ENCODE data around the gene HIVEP3. TPM values are rescaled to one million over a fixed set of nuclear protein-coding genes. Genes with fewer than 3 reads are reported as not detected.
A peak's percentile ranks its signal among the peaks of the same experiment; 100 is the strongest.

HIVEP3 gene
- total RNA-seq, 1 donor from 2014 or later, result 73.9 TPM

GRCh38 chr1:41866285-41866684, 52.4 kb downstream of the HIVEP3 start:
- H3K9me3 Mint-ChIP-seq, result no peaks in the 10 kb centered on the region
- intact Hi-C loops (cut with micrococcal nuclease), result loop anchor here (10.0 kb wide), 1 partner anchor 371 kb away; no protein-coding TSS in a partner anchor
- H3K27me3 Mint-ChIP-seq, result no peaks in the 10 kb centered on the region
- no peak overlapping the region for H3K4me3 Mint-ChIP-seq
- no peak for DNase-seq
- H3K27ac Mint-ChIP-seq, result peak overlapping the region; percentile 45
- H3K36me3 Mint-ChIP-seq (ENCODE audit: low read depth), result no peaks in the 10 kb centered on the region
- peaks cover 55% of the 10 kb centered on the region for H3K4me1 Mint-ChIP-seq

DNA sequence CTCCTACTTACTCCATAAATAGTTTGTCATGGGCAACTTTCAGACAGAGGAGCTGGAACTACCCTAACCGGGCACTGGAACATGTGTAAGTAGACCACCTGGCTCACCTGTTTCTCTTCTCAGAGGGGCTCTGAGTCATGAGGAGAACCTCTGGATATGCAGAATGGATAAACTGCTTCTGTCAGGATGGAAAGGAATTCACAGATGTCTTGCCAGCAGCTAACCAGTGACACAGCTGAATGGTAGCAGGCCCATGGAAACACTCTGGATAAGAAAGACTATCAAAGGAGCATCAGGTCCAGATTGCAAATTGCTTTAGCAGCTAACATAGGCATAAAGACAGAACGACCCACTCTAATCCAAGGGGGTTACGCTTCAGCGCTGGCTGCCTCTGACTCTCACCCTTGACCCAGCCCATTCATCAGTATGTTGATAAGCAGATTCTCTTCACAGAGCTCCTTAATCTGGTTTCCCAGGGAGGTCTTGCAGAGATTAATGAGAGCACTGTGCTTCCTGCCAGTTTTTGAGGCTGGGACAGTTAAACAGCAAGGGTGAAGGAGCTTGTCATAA, 54.2 kb downstream of the HIVEP3 start:
- H3K9me3 Mint-ChIP-seq, result no peaks in the 10 kb centered on the region
- intact Hi-C loops (cut with micrococcal nuclease), result loop anchor here (5.0 to 10.0 kb wide), 2 partner anchors 227 to 370 kb away; no protein-coding TSS in a partner anchor
- H3K27ac Mint-ChIP-seq, result no peak overlapping the region
- H3K4me1 Mint-ChIP-seq, result peaks cover 59% of the 10 kb centered on the region
- no peak overlapping the region for H3K4me3 Mint-ChIP-seq
- H3K27me3 Mint-ChIP-seq, result no peaks in the 10 kb centered on the region
- no peak for DNase-seq
- no peaks in the 10 kb centered on the region for H3K36me3 Mint-ChIP-seq (ENCODE audit: low read depth)

GRCh38 chr1:41863718-41864117, 55.0 kb downstream of the HIVEP3 start:
- DNase-seq, result no peak
- Mint-ChIP-seq H3K4me3 (no peak overlapping the region), H3K27ac (no peak overlapping the region), H3K36me3 (ENCODE audit: low read depth) (no peaks in the 10 kb centered on the region), H3K27me3 (no peaks in the 10 kb centered on the region), H3K9me3 (no peaks in the 10 kb centered on the region), H3K4me1 (peaks cover 53% of the 10 kb centered on the region)
- intact Hi-C loops (cut with micrococcal nuclease), result loop anchor here (2.0 to 10.0 kb wide), 7 partner anchors 27 to 369 kb away; no protein-coding TSS in a partner anchor

DNA sequence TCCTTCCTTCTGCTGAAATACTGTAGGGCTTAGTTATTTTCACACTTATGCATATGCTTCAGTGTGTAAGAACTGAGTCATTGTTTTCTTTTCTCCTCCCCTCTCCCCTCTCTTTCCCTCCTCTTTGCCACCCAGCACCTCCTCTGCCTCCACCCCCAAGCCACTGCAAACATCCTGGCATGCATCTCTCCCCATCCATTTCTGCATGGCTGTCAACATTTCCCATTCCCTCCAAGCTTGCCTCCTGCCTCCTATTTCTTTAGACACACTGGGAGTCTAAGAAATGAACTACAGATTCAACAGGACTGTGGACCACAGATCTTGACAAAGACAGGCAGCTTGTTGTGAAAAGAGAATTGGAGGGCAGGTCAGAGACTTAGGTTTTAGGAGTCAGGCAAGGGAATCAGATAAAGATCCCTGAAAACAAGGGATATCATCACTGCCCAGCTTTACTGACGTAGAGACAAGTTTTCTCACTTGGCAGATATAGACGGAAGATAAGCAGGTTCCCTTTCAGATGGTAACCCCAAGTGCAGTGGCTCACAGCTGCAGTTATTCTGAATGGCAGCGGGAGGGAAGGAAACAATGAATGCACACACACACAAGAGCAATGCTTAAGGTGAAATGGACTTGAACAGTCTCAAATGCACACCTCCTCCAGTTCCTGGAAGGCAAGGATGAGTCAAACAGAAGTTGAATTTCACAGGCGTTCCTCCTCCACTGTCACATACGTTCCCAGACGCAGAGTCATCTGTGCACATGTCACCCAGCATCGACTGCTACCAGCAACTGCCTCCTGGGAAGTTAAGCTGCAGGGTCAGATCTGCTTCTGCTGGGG, 56.1 kb downstream of the HIVEP3 start:
- intact Hi-C loops (cut with micrococcal nuclease), result loop anchor here (1.0 to 10.0 kb wide), 9 partner anchors 12 to 368 kb away; no protein-coding TSS in a partner anchor
- no peaks in the 10 kb centered on the region for H3K36me3 Mint-ChIP-seq (ENCODE audit: low read depth)

GRCh38 chr1:41861535-41862383, 57.0 kb downstream of the HIVEP3 start:
- no peak for DNase-seq
- Mint-ChIP-seq H3K4me1 (peaks cover 41% of the 10 kb centered on the region), H3K4me3 (peak overlapping the region; percentile 45), H3K27ac (peak overlapping the region; percentile 91), H3K9me3 (no peaks in the 10 kb centered on the region), H3K36me3 (ENCODE audit: low read depth) (no peaks in the 10 kb centered on the region), H3K27me3 (no peaks in the 10 kb centered on the region)
- intact Hi-C loops (cut with micrococcal nuclease), result loop anchor here (1.0 to 10.0 kb wide), 9 partner anchors 11 to 367 kb away; no protein-coding TSS in a partner anchor

More for the DNA sequence above, 56.1 kb downstream of the HIVEP3 start:
- H3K4me3 Mint-ChIP-seq, result peak overlapping the region; percentile 53
- DNase-seq, result peak; percentile 85
- no peaks in the 10 kb centered on the region for H3K27me3 Mint-ChIP-seq
- H3K4me1 Mint-ChIP-seq, result peaks cover 42% of the 10 kb centered on the region
- no peaks in the 10 kb centered on the region for H3K9me3 Mint-ChIP-seq
- peak overlapping the region; percentile 91 for H3K27ac Mint-ChIP-seq

GRCh38 chr1:41860771-41861170, 58.0 kb downstream of the HIVEP3 start:
- H3K27me3 Mint-ChIP-seq, result no peaks in the 10 kb centered on the region
- no peaks in the 10 kb centered on the region for H3K9me3 Mint-ChIP-seq
- intact Hi-C loops (cut with micrococcal nuclease), result loop anchor here (5.0 to 10.0 kb wide), 2 partner anchors 223 to 366 kb away; no protein-coding TSS in a partner anchor
- no peak for DNase-seq
- no peak overlapping the region for H3K27ac Mint-ChIP-seq
- H3K4me3 Mint-ChIP-seq, result no peak overlapping the region
- H3K36me3 Mint-ChIP-seq (ENCODE audit: low read depth), result no peaks in the 10 kb centered on the region
- peaks cover 39% of the 10 kb centered on the region for H3K4me1 Mint-ChIP-seq

GRCh38 chr1:41860214-41860613, 58.5 kb downstream of the HIVEP3 start:
- H3K4me3 Mint-ChIP-seq, result no peak overlapping the region
- peaks cover 39% of the 10 kb centered on the region for H3K4me1 Mint-ChIP-seq
- H3K27ac Mint-ChIP-seq, result no peak overlapping the region
- no peaks in the 10 kb centered on the region for H3K9me3 Mint-ChIP-seq
- DNase-seq, result no peak
- intact Hi-C loops (cut with micrococcal nuclease), result loop anchor here (5.0 to 10.0 kb wide), 2 partner anchors 223 to 365 kb away; no protein-coding TSS in a partner anchor
- no peaks in the 10 kb centered on the region for H3K27me3 Mint-ChIP-seq
- peaks cover 2% of the 10 kb centered on the region for H3K36me3 Mint-ChIP-seq (ENCODE audit: low read depth)

GRCh38 chr1:41859686-41860085, 59.0 kb downstream of the HIVEP3 start:
- Mint-ChIP-seq H3K4me3 (no peak overlapping the region), H3K36me3 (ENCODE audit: low read depth) (peaks cover 2% of the 10 kb centered on the region), H3K9me3 (no peaks in the 10 kb centered on the region), H3K4me1 (peaks cover 39% of the 10 kb centered on the region), H3K27ac (no peak overlapping the region), H3K27me3 (no peaks in the 10 kb centered on the region)
- DNase-seq, result no peak
- intact Hi-C loops (cut with micrococcal nuclease), result loop anchor here (5.0 to 10.0 kb wide), 2 partner anchors 222 to 365 kb away; no protein-coding TSS in a partner anchor

- Mint-ChIP-seq H3K27ac (peak overlapping the region; percentile 50), H3K36me3 (ENCODE audit: low read depth) (peaks cover 12% of the 10 kb centered on the region), H3K4me1 (peaks cover 23% of the 10 kb centered on the region), H3K27me3 (no peaks in the 10 kb centered on the region), H3K4me3 (no peak overlapping the region), H3K9me3 (peaks cover 8% of the 10 kb centered on the region)
- intact Hi-C loops (cut with micrococcal nuclease), result no loop called here
- DNase-seq, result no peak
Measured at GRCh38 chr1:41856944-41857285, 61.8 kb downstream of the HIVEP3 start.

GRCh38 chr1:41856151-41856943, 62.4 kb downstream of the HIVEP3 start:
- Mint-ChIP-seq H3K27ac (no peak overlapping the region), H3K4me1 (peaks cover 21% of the 10 kb centered on the region), H3K36me3 (ENCODE audit: low read depth) (peaks cover 12% of the 10 kb centered on the region), H3K9me3 (peaks cover 8% of the 10 kb centered on the region), H3K27me3 (no peaks in the 10 kb centered on the region), H3K4me3 (no peak overlapping the region)
- intact Hi-C loops (cut with micrococcal nuclease), result no loop called here
- DNase-seq, result no peak

DNA sequence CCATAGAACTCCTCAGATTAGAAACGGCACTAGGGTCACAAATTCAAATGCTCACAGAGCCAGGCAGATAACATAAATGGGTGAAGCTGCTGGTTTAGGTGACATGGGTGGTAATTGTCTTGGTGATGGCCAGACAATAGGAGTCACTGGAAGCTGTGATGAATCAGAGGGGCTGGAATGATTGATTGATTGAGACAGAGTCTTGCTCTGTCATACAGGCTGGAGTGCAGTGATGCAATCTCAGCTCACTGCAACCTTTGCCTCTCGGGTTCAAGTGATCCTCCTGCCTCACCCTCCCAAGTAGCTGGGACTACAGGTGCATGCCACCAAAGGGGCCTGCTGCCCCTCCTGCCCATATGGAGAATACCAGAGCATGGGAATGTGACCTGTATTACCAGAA, 63.0 kb downstream of the HIVEP3 start:
- H3K27me3 Mint-ChIP-seq, result no peaks in the 10 kb centered on the region
- peaks cover 8% of the 10 kb centered on the region for H3K9me3 Mint-ChIP-seq
- no peak overlapping the region for H3K4me3 Mint-ChIP-seq
- H3K27ac Mint-ChIP-seq, result no peak overlapping the region
- H3K4me1 Mint-ChIP-seq, result peaks cover 22% of the 10 kb centered on the region
- H3K36me3 Mint-ChIP-seq (ENCODE audit: low read depth), result peaks cover 12% of the 10 kb centered on the region
- intact Hi-C loops (cut with micrococcal nuclease), result no loop called here
- no peak for DNase-seq

DNA sequence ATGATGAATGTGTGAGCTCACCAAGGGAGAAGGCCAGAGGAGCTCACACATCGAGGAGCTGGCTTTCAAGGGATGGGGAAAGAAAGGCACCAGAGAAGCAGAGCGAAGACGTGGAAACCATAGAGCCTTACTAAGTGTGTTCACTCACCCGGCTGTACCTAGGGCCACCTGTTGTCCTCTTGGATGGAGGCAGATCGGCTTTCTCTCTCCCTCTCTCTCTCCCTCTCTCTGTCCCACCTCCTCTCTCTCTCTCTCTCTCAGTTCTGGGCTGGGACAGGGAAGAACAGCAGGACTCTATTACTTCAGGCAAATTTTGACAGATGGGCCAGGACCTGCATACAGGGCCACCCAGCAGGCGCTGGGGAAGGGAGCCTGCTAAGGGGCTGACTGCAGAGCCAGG, 64.8 kb downstream of the HIVEP3 start:
- intact Hi-C loops (cut with micrococcal nuclease), result no loop called here
- peaks cover 8% of the 10 kb centered on the region for H3K9me3 Mint-ChIP-seq
- peaks cover 28% of the 10 kb centered on the region for H3K4me1 Mint-ChIP-seq
- no peak overlapping the region for H3K27ac Mint-ChIP-seq
- no peaks in the 10 kb centered on the region for H3K27me3 Mint-ChIP-seq
- no peak for DNase-seq
- H3K36me3 Mint-ChIP-seq (ENCODE audit: low read depth), result peaks cover 14% of the 10 kb centered on the region
- H3K4me3 Mint-ChIP-seq, result no peak overlapping the region

DNA sequence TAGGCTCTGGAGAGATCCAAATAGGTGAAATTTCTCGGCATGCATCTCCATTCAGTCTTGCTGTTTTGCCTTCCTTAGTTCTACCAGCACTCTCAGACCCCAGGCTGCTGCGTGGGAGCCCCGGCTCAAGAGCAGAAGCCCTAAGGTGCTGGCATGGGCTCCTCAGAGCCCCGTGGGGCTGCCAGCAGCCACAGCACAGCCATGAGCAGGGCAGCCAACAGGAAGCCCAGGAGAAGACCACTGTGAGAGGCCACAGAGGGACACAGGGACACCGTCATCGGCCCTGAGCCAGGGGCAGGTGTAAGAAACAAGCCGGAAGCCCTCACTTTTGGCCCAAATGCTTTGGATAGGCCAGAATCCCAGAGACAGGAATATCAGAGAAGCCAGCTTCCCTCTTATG, 66.6 kb downstream of the HIVEP3 start:
- no peak overlapping the region for H3K27ac Mint-ChIP-seq
- no peak for DNase-seq
- H3K4me1 Mint-ChIP-seq, result peaks cover 34% of the 10 kb centered on the region
- intact Hi-C loops (cut with micrococcal nuclease), result no loop called here
- H3K36me3 Mint-ChIP-seq (ENCODE audit: low read depth), result peaks cover 21% of the 10 kb centered on the region
- no peak overlapping the region for H3K4me3 Mint-ChIP-seq
- peaks cover 8% of the 10 kb centered on the region for H3K9me3 Mint-ChIP-seq
- no peaks in the 10 kb centered on the region for H3K27me3 Mint-ChIP-seq
